NCI-H460 (cell line): ENCODE results near the gene ARHGEF17. TPM values are rescaled to one million over a fixed set of nuclear protein-coding genes. Genes with fewer than 3 reads are reported as not detected.

ENCODE experiments used
- DNase-seq: peaks from one replicate; pipeline ENCODE4 v3.0.0-alpha.2; 2016; ENCODE audit warnings: low read depth; ENCODE audit errors: extremely low read depth
- total RNA-seq: library from RNA; depleted of rRNA; stranded (reverse); fragments of >200 nt; shearing (Covaris generic); gene quantifications from 2 replicates; pipeline ENCODE4 v1.2.3, GENCODE V29; 2014

The ARHGEF17 gene
- total RNA-seq, 1 experiment from 2014 or later: 3.7 TPM

DNA sequence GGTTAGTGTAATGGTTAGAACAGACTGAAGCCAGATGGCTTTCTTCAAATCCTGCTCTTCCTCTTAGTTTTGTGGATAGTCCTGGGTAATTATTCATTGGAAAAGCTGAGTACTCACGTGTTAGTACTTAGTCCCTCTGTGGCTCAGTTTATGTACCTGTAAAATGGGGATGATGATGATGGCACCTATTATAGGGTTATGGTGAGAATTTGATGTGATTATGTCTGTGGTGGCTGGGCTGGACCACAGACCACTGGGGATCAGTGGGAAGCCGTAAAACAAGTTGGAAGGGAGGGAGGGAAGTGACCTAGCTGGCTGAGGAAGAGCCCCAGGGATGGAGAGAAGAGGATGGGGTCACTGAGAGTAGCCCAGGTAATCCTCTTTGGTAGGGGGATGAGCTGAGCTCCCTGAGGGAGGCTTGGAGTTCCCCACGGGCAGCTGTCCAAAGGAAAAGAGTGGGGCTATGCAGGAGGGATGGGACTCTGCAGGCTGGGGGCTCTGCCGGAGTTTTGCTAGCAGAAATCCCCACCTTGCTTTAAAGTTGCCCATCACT lies 19.8 kb downstream of the ARHGEF17 start:
- DNase-seq: no peak

DNA sequence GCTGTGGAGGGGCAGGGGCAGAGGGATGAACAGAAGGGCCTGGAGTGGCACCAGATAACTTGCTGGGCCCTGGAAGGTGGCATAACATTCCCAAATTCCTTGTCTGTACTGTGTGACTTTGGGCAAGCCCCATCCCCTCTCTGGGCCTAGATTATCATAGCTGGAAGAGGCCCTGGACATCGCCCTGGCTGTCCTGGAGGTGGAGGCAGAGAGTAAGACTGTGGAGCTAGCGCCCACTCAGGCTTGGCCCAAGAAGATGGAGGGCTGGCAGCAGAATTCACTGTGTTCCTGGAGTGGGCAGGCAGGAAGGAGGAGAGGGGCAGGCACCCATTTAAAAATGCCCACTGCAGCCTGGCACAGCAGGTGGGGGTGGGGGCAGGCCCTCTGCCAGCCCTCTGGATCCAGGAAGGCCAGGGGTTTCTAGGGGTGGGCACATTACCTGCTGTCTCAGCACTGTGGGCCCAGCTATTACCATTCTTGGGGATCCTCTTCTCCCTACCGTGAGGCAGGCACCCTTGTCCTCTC lies 22.6 kb downstream of the ARHGEF17 start:
- DNase-seq: no peak

DNA sequence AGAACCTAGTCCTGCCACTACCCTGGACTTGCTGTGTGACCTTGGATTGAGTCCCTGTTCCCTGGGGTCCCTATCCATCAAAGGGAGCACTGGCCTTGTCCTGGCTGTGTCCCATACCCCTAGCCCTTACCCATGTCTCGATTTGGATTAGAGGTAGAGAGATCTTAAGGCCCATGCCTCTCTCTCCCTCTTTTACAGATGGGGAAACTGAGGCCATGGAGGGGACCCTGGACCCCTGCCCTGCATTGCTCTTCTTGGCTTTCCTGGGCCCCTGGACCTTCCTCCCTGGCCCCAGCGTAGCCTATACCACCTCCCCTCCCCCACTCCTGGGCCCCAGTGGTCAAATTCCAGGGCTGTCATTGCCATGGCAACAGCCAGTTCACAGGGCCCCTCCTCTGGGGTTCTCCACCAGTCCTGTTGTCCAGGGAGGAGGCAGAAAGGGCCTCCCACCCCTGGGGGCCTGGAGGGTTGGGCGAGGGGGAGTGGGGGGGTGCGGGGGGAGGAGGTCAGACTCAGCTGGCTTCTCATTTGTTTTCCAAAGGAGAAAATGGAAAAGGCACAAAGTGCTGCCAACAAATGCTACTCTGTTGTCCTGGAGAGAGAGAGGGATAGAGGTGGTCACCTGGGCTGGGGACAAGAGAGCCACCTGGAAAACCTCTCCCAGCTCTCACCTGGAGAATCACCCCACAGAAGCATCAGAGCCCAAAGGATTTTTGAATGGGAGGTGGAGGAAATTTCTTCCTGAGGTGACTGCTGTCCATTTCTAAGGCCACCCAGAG lies 23.3 kb downstream of the ARHGEF17 start:
- no peak for DNase-seq

DNA sequence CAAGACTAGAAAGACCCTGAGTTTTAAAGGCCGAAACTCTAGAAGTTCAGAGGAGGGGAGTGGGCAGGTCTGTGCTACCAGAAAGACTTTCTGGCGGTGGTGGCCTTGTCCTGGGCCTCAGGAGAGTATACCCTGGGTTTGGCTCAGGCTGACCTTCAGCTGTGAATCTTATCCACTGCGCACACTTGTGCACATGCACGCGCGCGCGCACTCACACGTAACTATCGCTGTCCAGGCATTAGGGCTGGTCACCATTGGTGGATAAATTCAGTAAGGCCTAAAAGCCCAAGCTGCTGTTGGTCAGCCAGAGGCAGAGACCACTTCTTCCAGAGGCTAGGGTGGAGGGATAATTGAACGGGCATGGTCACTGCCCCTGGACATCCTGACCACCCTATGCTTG lies 25.1 kb downstream of the ARHGEF17 start:
- DNase-seq: no peak

DNA sequence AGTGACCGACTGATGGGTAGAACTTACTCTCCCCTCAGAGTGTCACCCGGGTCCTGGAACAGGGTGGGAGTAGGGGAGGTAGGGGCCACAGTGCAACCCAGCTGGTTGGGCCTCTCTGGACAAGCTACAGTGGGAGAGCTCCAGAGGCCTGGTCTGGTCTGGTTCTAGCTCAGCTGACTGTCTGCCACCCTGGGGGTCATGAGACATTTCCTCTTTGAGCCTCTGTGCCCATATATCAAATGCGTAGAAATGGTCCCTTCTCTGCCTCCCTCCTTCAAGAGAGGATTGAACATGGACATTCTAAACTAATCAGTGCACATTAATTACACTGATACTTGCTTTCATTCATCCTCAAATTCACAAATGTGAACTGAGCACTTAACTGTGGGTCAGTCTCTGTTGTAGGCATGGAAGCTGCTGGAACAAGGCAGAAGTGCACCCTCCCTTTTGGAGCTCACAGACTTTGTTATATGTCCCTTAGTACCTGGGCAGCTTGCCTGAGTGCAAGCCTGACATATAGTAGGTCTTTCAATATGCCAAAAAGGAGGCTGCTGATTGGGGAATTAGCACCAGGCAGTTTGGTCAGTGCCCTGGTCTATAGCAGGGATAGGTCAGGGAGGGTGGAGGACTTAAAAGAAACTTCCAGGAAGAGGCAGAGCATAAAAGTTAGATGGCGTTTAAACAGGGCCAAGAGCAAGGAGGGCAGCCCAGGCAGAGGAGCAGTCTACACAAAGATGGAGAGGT lies 25.7 kb downstream of the ARHGEF17 start:
- DNase-seq: no peak

DNA sequence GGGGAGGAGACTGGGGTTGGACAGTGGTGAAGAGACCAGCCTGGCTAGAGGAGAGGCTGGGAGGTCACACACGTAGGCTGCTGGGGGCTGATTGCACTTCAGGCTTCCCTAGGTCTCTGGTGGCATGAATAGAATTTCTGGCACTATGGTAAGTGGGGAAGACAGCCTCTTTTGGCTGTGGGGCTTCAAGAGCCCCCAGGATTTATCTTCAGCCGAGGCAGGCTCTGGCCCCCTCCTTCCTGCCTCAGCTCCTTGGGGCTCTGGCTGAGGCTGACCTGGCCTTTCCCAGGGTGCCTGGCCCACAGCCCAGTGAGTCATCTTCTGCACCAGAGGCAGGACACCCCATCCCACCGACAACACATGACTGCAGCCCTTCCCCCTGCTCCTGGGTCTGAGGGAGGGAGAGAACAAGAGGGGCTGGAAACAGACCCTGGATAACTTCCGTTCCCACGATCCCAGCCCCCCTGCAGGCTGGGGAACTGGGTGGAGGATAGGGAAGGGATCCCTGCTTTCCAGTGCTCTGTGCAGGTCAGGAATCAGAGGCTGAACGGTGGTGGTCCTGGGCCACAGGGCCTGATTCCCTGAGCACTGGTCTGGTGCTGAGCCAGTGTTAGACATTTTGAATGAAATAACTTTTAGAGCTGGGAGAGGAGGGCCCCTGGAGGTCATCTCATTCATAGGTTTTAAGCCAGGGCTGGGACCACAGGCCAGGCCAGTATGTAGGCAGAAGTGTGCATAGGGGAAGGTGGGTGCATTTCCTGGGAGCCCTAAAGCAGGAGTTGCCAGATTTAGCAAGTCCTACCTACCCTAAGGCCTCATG lies 26.5 kb downstream of the ARHGEF17 start:
- no peak for DNase-seq

DNA sequence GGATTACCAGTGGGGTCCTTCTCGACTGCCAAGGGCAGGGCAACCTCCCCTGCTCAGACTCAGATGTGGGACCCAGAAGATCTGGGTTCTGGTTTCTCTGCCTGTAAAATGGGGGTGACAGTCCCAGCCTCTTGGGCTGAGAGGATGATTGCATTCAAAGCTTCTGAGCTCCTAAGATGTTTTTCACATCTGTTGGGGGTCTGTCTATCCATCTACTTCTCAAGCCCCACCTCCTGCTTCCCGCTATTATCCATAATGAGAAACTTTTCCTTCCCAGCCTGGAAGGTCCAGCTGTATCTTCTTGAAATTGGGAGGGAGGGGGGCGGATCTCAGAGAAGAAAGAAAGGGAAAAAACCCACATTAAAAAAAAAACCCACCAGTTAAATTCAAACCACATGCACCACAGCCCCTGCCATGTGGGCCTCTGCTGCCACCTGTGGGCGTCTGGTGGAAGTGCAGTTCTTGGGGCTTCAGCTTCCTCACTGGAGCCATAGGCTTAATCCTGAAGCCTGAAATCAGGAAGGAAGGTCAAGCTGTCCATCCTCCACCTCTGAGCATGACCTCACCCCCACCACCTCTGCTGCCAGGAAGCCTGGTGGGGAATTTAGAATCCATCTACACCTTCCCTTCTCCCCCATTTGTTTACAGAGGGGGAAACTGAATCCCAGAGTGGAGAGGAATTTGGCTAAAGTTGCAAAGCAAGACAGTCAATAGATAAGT lies 27.3 kb downstream of the ARHGEF17 start:
- peak; percentile 55 for DNase-seq

DNA sequence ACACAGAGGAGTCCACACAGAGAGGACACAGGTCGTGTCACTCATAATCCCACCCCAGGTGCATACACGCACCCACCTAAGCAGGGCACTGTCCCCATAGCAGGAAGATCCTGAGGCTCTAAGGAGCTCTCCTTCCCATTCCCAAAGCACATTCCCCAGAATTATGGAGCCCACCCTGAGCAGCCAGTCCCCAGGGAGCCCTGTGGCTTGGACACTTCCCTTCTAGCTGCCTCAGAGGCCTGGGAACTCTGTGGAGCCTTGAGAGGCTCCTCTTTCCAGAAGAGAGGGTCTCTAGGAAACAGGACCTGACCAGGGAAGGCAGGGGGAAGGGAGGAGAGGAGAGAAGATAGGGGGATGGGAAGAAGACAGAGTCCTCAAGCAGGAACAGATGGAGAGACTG lies 29.8 kb downstream of the ARHGEF17 start:
- DNase-seq: no peak

DNA sequence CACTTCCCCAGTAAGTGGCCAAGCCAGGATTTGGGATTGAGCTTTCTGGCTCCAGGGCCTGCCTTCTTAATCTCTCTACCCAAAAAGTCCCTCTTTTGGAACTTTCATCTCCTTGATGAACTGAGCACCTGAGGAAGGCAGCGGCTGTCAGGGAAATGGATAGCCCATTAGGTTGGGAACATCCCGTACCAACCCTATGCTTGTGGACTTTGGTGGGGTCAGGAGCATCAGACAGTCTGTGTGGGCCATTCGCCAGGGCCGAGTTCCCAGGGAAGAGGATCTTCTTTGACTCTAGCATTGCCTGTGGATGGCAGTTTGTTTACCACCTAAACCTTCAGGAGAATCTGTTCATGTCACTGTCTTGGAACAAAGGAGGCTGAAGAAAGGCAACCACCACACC lies 30.2 kb downstream of the ARHGEF17 start:
- no peak for DNase-seq

DNA sequence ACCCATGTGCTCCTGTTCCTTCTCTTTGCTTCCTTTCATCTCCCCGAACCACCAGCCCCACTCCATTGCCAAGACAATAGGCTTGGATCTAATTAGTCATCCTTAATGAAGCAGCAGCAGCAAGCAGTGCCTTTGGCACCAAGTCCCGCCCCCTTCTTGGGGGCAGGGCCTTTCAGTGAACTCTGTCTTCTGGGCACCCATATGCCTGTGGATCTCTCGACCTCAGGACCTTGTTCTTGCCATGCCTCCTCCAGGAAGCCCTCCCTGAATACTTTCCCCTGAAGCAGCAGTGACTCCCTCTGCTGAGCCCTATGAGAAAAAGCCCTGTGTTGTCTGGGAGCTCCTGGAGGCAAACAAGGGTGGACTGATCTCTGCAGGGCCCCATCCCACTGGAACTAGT lies 32.1 kb downstream of the ARHGEF17 start:
- no peak for DNase-seq

DNA sequence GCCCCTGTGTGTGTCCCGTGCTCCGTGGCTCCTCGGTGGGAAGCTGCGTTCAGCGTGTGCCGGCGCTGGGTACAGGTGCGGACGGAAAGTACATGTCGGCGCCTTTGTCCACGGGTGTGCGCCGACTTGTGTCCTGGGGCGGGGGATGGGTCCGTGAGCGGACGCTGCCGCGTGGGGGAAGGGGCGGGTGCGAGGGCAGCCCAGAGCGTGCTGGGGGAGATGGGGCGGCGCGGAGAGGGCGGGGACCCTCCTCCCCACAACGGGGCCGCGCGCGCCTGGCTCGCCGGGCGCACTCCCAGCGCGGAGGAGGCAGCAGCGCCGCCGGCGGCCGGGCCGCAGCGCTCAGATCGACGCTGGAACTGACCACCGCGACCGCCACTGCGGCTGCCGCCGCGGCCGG lies 34.6 kb downstream of the ARHGEF17 start:
- DNase-seq: no peak

DNA sequence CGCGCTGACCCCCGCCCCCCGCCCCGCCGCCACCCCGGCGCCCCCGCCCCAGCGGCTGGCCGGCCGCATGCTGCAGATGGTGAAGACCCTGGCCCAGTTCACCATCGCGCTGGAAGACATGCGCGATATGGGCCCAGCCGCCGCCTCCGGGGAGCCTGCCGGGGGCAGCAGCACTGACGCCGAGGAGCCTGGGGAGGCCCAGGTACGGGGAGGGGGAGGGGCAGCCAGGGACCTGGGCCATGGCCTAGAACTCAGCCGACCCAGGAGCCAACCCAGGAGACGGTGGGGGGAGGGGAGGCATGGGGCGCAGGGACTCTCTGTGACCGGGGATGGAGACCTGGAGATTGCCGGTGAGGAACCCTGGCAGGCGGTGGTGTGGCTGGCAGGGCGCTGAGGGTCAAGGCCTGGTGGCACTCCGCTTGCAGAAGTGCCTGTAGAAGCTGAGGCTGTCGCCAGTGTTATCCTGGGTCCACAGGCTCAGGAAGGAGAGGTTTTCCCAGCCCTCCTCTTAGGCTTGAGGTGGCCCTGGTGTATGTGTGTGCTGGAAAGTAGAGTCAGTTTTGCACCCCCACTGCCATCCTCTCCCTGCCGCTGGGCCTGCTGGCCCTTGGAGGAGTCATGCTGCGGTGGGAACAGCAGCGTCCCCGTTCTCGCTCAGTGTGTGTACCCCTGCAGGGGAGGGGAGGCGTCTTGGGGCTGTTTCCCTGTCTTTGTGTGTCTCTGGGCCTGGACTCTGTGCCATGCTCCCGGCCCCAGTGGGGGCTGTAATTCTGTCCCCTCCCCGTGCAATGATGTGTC lies 35.2 kb downstream of the ARHGEF17 start:
- DNase-seq: no peak

DNA sequence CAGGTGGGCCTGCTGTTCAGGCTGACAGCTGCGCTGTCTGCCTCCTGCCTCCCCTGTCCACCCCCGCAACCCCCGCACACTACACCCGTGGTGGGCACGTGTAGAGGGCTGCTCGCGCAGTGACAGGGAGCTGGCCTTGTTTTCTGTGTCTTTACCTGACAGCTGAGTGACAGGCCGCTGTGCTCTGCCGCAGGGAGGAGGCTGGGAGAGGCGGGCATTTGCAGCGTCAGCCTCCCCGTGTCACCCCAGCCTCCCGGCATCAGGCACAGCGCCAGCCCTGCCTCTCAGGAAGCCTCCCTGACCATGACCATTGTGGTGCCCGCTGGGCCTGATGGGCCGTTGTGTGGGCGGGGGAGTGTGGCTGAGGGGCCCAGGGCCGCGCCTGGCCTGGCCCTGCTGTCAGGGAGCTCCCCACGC lies 36.1 kb downstream of the ARHGEF17 start:
- no peak for DNase-seq

DNA sequence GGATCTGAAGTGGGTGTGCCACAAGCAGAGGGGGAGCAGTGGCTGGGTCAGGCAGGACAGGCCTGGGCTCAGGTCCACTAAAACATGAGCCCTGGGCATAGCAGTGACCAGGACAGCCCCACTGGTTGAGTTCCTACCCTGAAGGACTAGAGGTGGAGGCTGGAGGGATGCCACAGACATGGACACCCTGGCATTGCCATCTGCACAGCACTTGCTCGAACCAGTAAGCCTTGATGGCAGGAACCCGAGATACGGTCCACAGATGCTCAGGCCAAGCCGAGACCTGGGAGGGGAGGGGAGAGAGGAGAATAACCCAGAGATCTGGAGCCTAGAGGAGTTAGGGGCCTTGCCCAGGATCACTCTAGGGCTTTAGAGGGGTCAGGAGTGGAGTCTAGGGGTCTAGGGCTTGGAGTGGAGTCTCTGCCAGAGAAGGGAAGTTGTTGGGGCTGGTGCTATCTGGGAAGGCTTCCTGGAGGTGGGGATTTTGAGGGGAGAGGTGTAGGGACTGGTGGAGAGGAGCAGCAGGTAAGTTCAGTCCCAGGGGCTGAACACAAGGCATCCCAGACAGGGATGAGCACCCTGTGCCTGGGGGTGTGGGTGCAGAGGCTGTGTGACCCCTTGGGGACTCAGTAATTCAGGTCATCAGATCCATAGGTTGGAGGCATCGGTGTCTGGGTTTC lies 37.5 kb downstream of the ARHGEF17 start:
- DNase-seq: no peak

DNA sequence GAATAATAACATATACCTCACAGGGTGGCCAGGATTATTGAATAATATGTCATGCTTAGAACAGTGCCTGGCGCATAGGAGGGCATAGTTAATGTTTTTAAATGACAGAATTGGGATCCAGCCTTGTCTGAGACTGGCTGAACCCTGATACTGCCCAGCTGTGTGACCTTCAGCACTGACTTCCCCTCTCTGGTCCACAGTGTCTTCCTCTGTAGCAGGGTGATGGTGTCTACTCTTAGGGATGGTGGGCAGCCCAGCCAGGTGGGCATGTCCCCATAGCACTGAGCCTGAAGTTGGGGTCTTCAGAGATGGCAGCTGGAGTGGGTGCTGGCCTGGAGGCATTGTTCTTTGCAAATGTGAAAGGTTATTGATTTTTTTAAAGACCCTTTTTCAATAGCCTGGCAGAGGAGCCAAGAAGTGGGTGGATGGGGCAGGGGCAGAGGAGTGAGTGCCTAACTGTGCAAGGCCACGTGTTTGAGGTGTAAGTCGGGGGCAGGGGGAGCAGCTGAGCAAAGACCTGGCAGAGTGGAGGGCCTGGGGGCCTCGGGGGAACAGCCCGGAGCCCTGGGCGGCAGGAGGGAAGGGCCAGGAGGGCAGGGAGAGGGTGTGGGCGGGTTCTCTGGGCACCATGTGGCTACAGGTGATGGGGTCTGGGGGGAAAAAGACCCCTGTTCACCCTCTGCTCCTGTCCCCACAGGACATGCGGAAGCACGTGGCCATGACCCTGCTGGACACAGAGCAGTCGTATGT lies 38.3 kb downstream of the ARHGEF17 start:
- no peak for DNase-seq

DNA sequence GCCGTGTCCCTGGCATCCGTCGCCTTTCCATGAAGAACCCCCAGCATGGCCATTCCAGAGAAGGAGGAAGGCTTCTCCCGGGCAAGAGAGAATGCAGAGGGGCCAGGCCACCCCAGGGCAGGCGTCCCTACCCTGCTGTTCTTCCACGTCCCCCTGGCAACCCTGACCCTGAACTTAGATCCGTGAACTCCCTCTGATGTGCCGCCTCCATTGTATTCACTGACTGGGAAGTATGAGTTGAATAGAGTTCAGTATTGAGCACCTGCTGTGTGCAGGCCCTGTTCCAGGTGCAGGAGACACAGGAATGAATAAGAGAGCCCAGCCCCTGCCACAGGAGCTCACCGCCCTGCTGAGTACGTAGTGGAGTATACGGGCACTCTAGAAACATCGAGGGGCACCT lies 39.0 kb downstream of the ARHGEF17 start:
- DNase-seq: no peak

DNA sequence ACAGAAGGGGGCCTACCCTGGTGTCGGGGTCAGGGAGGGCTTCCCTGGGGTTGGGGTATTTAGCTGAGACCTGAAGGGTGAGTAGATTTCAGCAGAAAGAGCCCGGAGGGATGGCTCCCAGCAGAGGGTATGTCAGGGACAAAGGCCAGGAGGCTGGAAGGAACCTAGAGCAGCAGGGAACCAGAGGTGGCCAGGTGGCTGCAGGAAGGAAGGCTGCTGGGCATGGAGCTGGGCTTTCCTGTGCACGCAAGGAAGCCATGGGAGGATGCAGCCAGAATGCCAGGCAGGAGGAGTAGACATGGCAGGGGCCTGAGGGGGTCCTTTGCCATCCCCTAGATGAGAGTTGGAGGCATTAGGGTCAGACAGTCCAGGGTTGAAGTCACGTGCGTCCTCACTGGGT lies 40.8 kb downstream of the ARHGEF17 start:
- no peak for DNase-seq

DNA sequence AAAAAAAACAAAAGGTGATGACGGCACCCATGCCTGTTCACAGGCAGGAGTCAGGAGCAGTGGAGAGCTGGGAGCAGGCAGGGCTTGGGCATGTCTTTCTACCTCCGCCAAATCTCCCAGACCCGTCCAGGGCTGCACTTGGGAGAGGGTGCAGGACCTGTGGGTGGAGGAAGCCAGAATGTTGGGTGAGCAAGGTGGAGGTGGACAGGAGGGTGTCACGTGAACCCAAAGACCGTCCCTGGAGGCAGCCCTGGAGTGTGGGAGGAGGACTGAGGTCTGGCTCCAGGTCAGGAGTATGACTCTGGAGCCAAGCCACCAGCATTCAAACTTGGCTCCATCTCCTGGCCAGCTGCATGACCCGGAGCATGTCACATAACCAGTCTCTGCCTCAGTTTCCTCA lies 41.6 kb downstream of the ARHGEF17 start:
- DNase-seq: no peak
